ENCODE data around the gene CLIP3. TPM values are rescaled to one million over a fixed set of nuclear protein-coding genes. Genes with fewer than 3 reads are reported as not detected.
A peak's percentile ranks its signal among the peaks of the same experiment; 100 is the strongest.

CLIP3 gene
- total and polyA plus RNA-seq, 11 donors: 1.3 to 8.0 (median 2.8) TPM

DNA sequence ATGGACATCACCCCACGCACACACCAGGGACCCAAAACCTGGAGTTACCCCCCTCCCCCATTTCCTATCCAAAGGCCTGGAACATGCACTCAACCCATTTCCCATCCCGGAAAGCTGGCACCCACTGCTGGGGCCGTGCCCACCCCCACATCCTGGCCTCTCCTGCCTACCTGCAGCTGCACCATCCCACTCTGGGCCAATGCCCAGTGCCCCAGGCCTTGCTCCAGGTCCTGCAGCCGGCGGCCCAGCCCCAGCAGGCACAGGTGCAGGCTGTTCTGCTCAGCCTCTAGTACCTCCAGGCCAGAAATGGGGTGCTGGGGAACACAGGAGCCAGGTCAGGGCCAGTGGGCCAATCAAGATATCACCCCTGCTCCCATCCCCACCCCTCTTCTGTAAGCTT lies 25.7 kb downstream of the CLIP3 start:
- H3K9me3 ChIP-seq: no peaks in the 10 kb centered on the region
- no peak overlapping the region for H3K27ac ChIP-seq
- DNase-seq (no peak), ATAC-seq (no peak)
- intact Hi-C loops (cut with DNase I): no loop called here
- no peak for TF ChIP-seq POLR2A (IDR thresholded peaks at IDR 0.05)
- TF ChIP-seq, protein P1, sequence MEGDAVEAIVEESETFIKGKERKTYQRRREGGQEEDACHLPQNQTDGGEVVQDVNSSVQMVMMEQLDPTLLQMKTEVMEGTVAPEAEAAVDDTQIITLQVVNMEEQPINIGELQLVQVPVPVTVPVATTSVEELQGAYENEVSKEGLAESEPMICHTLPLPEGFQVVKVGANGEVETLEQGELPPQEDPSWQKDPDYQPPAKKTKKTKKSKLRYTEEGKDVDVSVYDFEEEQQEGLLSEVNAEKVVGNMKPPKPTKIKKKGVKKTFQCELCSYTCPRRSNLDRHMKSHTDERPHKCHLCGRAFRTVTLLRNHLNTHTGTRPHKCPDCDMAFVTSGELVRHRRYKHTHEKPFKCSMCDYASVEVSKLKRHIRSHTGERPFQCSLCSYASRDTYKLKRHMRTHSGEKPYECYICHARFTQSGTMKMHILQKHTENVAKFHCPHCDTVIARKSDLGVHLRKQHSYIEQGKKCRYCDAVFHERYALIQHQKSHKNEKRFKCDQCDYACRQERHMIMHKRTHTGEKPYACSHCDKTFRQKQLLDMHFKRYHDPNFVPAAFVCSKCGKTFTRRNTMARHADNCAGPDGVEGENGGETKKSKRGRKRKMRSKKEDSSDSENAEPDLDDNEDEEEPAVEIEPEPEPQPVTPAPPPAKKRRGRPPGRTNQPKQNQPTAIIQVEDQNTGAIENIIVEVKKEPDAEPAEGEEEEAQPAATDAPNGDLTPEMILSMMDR (IDR thresholded peaks at IDR 0.05): no peak
- H3K27me3 ChIP-seq: no peaks in the 10 kb centered on the region
- H3K36me3 ChIP-seq: peaks cover 0 to 7% (median 0%) of the 10 kb centered on the region in 9 donors
- WGBS, 4 donors: 88 to 91% (median 90%) methylated on average over 5 of the region's 5 CpGs
- H3K4me3 ChIP-seq: no peak overlapping the region
- peaks cover 0 to 14% (median 5%) of the 10 kb centered on the region in 12 donors for H3K4me1 ChIP-seq

DNA sequence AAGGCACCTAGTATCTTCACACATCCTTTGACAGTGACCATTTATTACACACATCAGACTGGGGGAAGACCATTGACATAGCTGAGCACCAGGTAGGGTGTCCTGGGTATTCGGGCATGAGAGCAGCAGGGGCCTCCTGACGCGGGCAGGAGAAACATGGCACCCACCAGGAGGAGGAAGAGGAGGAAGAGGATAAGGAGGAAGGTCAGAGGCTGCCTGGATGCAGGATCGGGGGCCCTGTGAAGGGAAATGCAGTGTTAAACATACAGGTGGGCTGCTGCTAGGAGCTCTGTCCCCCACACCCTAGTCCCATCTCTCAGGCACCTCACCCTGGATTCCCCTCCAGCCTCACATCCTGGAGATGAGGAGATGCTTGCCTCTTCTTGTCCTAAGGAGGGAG lies 29.4 kb downstream of the CLIP3 start:
- no peak for ATAC-seq

DNA sequence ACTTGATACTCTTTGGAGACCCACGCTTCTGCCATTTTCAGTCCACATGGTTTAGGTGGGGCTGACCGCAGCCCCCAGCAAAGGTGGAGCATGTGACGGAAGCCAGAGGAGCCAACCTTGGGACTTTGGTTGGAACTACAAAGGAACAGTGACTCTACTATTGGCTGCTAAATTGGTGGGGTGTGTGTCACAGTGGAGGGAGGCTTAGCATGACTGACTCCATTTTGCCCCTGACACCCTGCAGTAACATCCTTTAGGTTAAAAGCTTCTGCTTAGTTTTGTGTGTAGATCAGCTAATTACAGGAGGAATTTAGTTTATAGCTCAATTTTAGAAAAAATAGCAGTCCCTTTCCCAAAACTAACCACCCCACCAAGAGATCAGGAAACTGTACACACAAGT lies 31.1 kb downstream of the CLIP3 start:
- 98 to 100% (median 99%) methylated on average over 3 of the region's 3 CpGs for WGBS, 4 donors
- Histone ChIP-seq H3K36me3 (peaks cover 0 to 31% (median 12%) of the 10 kb centered on the region in 9 donors), H3K9me3 (no peaks in the 10 kb centered on the region), H3K27ac (no peak overlapping the region), H3K4me3 (no peak overlapping the region), H3K4me1 (peaks cover 0 to 24% (median 6%) of the 10 kb centered on the region in 12 donors), H3K27me3 (no peaks in the 10 kb centered on the region)
- DNase-seq (no peak), ATAC-seq (no peak)
- no peak for TF ChIP-seq POLR2A (IDR thresholded peaks at IDR 0.05)
- TF ChIP-seq, protein P1 (IDR thresholded peaks at IDR 0.05): no peak
- intact Hi-C loops (cut with DNase I): no loop called here

More for the DNA sequence above, 29.4 kb downstream of the CLIP3 start:
- H3K27ac ChIP-seq: no peak overlapping the region
- no peak overlapping the region for H3K4me3 ChIP-seq
- H3K9me3 ChIP-seq: no peaks in the 10 kb centered on the region
- TF ChIP-seq POLR2A (IDR thresholded peaks at IDR 0.05): no peak
- TF ChIP-seq, protein P1 (IDR thresholded peaks at IDR 0.05): no peak
- WGBS, 4 donors: 92 to 95% (median 94%) methylated on average over 4 of the region's 4 CpGs
- DNase-seq: no peak
- H3K36me3 ChIP-seq: peaks cover 0 to 20% (median 10%) of the 10 kb centered on the region in 9 donors
- H3K4me1 ChIP-seq: peaks cover 0 to 16% (median 4%) of the 10 kb centered on the region in 12 donors
- H3K27me3 ChIP-seq: no peaks in the 10 kb centered on the region
- intact Hi-C loops (cut with DNase I): no loop called here

DNA sequence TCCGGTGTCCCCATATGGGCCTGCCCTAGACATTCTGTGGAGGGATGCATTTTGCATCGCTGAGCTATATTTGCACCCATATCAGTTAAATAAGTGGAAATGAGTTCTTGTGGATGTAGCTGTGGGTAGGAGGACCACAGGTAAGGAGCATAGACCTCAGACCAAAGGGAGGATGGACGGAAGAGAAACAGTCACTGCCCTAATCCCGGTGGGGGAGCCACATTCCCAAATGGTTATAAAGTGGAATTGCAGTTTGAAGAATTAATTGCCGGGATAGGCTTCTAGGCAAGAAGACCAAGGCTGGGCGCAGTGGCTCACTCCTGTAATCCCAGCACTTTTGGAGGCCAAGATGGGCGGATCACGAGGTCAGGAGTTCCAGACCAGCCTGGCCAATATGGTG lies 35.9 kb downstream of the CLIP3 start:
- Histone ChIP-seq H3K27me3 (no peaks in the 10 kb centered on the region), H3K4me1 (peaks cover 4 to 43% (median 25%) of the 10 kb centered on the region in 12 donors), H3K9me3 (no peaks in the 10 kb centered on the region), H3K4me3 (peak overlapping the region in 5 of 12 donors; percentile 67 to 92 (median 83)), H3K36me3 (peaks cover 0 to 26% (median 12%) of the 10 kb centered on the region in 9 donors), H3K27ac (peak overlapping the region in 1 of 12 donors; percentile 88)
- ATAC-seq: no peak
- intact Hi-C loops (cut with DNase I): loop anchor here in 5 of 10 donors (5.0 to 10.0 kb wide), 4 partner anchors 56 to 171 kb away; partner anchors contain the start of genes OVOL3 (in 3 of the 5), POLR2I (in 3 of the 5), THAP8 (in 2 of the 5) and WDR62 (in 2 of the 5)
- 90 to 95% (median 93%) methylated on average over 8 of the region's 8 CpGs for WGBS, 4 donors
- no peak for DNase-seq
- TF ChIP-seq, protein P1 (IDR thresholded peaks at IDR 0.05): no peak
- no peak for TF ChIP-seq POLR2A (IDR thresholded peaks at IDR 0.05)

Data from heart left ventricle (tissue), 16 donors.